Liver (tissue), 3 donors: Measurements from ENCODE around the gene NTN3.

Experiments used
- FOXA1 ChIP-seq: IDR thresholded peaks from 2 replicates; pipeline ENCODE4 v1.6.1; 2016; ENCODE audit warnings: antibody characterized with exemption
- JUND ChIP-seq, 2 donors: IDR thresholded peaks; 2 replicates each; pipeline ENCODE4 v1.6.1; 2016; ENCODE audit warnings: antibody characterized with exemption in 2 of 2
- MAX ChIP-seq: IDR thresholded peaks from 2 replicates; pipeline ENCODE4 v1.6.1; 2016; ENCODE audit warnings: antibody characterized with exemption
- RAD21 ChIP-seq, 2 donors: IDR thresholded peaks; 2 replicates each; pipeline ENCODE4 v1.6.1; 2016; ENCODE audit warnings: antibody characterized with exemption in 2 of 2, mild to moderate bottlenecking in 2 of 2
- REST ChIP-seq: IDR thresholded peaks from 2 replicates; pipeline ENCODE4 v1.6.1; 2016; ENCODE audit warnings: antibody characterized with exemption, mild to moderate bottlenecking
- TAF1 ChIP-seq: conservative IDR thresholded peaks from 2 replicates; pipeline ENCODE4 v1.6.1; 2016; ENCODE audit warnings: antibody characterized with exemption, mild to moderate bottlenecking
- YY1 ChIP-seq: IDR thresholded peaks from 2 replicates; pipeline ENCODE4 v1.6.1; 2016; ENCODE audit warnings: antibody characterized with exemption, mild to moderate bottlenecking
- TF ChIP-seq, protein P1 (sequence below): fragments of 150-350 bp; IDR thresholded peaks from 2 replicates; pipeline ENCODE4 v1.5.1; 2017; ENCODE audit warnings: improper control_type of control experiment, low read depth, low read length; ENCODE audit not compliant: missing input control
- donor health status: healthy.
- donor health status: healthy.

DNA sequence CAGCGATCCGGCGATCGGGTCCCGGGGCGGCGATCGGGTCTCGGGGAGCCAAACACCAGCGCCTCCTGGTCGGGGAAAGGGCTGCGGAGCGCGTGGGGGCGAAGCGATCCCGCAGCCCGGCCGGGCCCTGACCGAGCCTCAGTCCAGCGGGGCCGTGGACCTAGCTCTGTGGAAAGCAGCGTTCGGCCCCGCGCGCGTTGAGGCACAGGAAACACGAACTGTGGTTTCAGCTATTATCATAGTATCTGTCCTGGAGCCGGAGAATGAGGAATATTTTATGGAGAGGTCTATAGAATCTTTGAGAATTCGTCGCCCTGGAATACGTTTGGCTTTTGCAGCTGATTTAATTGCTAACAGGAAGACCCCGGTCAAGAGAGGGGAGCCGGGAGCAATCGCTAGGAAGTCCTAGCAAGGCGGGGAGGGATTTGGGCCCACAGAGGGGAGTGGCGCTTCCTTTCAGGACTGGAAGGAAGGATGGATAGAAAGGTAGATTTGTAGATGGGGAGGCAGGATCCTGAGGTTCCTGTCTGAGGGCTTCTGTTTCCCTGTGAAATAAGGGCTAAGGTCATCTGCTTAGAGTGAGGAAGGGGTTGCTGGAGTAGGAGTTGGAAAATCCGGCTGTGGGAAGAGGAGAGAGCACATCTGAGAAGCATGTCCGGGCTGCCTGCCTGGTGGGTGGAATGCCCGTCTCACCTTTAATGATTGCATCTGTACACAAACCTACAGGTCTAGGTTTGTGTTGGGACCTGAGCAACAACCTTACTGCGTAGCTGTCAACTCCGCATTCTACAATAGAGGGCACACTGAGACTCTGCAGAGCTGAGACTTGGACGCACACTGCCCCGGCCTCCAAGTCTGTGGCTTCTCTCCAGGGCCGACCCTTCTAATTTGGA, 41.1 kb upstream of the NTN3 start:
- TF ChIP-seq, protein P1, sequence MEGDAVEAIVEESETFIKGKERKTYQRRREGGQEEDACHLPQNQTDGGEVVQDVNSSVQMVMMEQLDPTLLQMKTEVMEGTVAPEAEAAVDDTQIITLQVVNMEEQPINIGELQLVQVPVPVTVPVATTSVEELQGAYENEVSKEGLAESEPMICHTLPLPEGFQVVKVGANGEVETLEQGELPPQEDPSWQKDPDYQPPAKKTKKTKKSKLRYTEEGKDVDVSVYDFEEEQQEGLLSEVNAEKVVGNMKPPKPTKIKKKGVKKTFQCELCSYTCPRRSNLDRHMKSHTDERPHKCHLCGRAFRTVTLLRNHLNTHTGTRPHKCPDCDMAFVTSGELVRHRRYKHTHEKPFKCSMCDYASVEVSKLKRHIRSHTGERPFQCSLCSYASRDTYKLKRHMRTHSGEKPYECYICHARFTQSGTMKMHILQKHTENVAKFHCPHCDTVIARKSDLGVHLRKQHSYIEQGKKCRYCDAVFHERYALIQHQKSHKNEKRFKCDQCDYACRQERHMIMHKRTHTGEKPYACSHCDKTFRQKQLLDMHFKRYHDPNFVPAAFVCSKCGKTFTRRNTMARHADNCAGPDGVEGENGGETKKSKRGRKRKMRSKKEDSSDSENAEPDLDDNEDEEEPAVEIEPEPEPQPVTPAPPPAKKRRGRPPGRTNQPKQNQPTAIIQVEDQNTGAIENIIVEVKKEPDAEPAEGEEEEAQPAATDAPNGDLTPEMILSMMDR, result no peak
- TF ChIP-seq RAD21 (IDR thresholded peaks at IDR 0.05), result peak; percentile 43 to 54
- TF ChIP-seq REST, result no peak
- TF ChIP-seq TAF1, result no peak
- no peak for TF ChIP-seq YY1
- no peak for TF ChIP-seq FOXA1
- no peak for TF ChIP-seq MAX
- no peak for TF ChIP-seq JUND (IDR thresholded peaks at IDR 0.05)
